Fibroblast of upper back skin (primary cell): ENCODE measurements around the gene NID2.
A peak's percentile ranks its signal among the peaks of the same experiment; 100 is the strongest.

ENCODE experiments used
- DNase-seq: peaks from one replicate; pipeline ENCODE4 v3.0.0-alpha.2; 2013

Gene NID2

DNA sequence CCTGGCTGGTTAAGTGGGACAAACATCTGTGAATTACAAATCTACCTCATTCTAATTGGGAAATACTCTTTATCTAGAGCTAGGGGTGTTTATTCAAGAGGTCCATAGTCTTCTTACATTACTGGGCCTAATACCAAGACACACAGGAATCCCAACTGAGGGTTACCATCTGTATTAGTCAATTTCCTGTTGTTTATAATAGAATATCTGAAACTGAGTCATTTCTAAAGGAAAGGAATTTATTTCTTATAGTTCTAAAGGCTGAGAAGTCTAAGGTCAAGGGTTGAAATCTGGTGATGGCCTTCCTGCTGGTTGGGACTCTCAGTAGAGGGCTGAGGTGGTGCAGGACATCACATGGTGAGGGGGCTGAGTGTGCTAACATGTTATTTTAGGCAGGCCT is 43.5 kb downstream of the NID2 start:
- DNase-seq, result peak; percentile 92

GRCh38 chr14:52023518-52023917 is 45.3 kb downstream of the NID2 start:
- DNase-seq, result peak; percentile 88

GRCh38 chr14:52021957-52022600 is 46.8 kb downstream of the NID2 start:
- no peak for DNase-seq

- DNase-seq, result no peak
These were observed 47.8 kb downstream of the NID2 start for GRCh38 chr14:52020866-52021717.

GRCh38 chr14:52020161-52020714 is 48.6 kb downstream of the NID2 start:
- DNase-seq, result no peak

DNA sequence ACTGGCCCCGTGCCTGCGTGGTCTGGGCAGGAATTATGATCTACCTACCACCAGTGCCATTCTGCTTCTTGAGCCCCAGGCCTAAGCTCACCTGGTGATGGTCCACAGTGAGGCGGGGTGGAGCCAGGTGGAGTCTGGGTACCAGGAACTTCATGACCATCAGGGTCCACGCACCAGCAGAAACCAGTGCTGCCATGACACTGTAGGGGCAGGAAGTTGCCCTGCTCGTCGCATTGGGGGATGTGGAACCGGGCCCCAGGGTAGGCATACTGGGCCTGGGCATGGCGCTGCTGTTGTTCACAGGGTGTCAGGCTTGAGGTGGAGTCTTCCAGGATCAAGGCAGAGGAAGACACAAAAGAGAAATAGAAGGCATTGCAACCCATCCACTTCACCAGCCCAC is 49.9 kb downstream of the NID2 start:
- no peak for DNase-seq

DNA sequence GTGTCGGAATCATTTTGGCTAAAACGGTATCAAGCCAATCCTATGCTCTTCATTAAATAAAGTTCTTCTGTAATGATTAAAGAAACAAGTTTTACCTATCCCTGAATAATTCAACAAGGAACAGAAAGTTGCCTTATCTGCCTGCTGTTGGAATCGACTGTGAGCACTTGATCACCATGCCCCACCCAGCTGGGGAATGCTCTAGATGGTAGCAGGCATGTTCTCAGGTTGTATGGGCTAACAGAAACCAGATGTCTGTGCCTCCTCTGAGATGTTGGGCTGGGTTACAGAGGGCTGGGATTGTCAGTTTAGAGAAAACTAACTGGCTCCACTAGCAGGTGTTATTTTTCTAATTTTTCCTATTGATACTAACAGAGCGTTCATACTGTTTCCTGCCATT is 50.6 kb downstream of the NID2 start:
- no peak for DNase-seq

GRCh38 chr14:52015411-52016030 is 53.3 kb downstream of the NID2 start:
- peak; percentile 29 for DNase-seq

DNA sequence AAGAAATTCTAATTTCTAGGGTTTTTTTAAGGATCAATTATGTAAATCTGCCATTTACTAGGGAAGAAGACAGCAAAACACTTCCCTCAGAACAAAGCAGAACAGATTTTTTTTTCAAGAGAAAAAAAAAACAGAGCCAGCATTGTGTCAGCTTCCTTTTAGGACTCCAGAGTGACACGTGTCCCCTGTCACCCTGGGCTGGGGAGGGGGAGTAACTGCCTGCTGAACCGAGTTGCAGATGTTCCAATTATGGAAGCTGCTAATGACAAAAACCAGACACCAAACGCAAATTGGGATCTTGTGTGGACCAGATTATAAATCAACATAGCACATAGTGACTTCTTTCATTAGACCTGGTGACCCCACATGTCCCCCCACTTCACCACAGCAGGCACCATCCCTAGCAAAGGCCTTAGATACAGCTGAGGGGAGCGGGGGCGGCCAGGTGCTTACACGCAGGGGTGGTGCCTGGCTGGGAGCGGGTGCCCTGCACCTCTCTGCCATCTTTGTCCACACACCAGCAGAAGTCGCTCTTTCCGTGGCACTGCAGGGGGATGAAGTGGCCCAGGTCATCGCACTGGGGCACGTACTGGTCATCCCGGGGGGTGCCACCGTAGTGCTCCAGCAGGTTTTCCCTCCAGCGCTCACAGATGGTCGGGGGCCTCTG is 54.1 kb downstream of the NID2 start:
- no peak for DNase-seq

- no peak for DNase-seq
These were observed 54.8 kb downstream of the NID2 start for GRCh38 chr14:52013984-52014600.

DNA sequence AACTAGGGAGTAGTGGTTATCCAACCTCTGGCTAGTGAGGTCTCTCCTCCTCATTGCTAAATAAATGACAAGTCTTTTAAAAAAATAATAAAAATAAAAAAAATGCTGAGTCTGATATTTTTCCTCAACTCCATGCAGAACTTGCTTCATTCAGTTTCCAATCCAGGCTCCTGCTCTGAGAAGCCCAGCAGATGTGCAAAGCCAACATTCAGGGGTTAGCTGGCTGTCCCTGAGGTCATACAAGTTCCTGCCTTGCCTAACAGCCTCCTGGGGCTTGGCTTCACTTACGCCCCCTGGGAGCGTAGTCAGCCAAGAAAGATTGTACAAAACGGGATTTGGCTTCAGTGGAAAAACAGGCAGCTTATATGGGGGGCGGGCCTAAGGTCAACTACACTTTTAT is 56.2 kb downstream of the NID2 start:
- no peak for DNase-seq

- DNase-seq, result no peak
These were observed 57.3 kb downstream of the NID2 start for GRCh38 chr14:52011523-52011922.

- DNase-seq, result no peak
These were observed 58.6 kb downstream of the NID2 start for GRCh38 chr14:52010173-52010693.

DNA sequence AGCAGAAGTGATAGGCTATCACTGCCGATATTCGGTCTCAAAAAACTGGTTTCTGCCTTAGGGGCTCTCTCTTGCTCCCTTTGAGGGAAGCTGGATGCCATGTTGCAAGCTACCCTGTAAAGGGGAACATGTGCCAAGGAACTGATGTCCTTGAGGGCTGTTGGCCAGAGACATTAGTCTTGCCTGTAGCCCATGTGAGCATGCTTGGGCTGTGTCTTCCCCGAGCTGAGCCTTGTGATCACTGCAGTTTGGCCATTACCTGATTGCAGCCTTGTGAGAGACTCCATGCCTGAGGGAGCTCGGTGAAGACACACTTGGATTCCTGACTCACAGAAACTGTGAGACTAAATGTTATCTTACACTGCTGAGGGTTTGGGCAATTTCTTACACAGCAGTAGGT is 60.7 kb downstream of the NID2 start:
- DNase-seq, result no peak

DNA sequence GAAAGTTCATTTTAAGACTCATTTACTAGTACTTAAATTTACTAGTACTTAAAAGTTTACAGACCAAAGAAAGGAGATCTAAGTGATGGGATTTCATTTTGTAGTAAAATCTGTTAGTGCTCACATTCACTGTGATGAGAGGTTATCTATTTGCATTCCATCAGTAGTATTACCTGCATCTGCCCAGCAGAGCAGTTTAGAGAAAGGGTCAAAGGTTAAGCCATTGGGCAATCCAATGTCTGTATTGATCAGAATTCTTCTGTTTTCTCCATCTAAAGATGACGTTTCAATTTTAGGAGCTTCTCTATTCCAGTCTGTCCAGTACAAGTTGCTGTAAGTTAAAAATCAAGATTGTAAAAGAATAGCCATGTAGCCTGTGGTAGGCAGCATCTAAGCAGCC is 61.2 kb downstream of the NID2 start:
- no peak for DNase-seq

DNA sequence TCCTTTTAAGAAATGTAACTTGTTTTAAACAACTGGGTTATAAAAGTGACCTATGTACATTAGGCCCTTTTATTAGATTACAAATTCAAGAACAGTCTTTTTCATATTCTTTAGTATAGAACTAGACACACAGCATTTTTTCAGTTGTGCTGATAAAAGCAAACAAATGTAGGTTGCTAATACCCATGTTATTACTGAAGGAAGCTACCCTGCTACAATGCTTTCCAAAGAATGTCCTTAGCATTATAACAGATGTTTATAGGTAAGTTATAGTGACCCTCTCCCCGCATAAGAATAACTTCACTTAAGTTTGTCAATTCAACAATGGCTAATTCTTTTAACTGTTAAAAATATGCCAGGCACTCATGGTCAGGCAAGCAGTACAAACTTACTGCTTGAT is 61.6 kb downstream of the NID2 start:
- no peak for DNase-seq

GRCh38 chr14:52006361-52006760 is 62.5 kb downstream of the NID2 start:
- DNase-seq, result no peak

- DNase-seq, result no peak
These were observed 63.2 kb downstream of the NID2 start for GRCh38 chr14:52005625-52006024.

- DNase-seq, result no peak
These were observed 65.5 kb downstream of the NID2 start for GRCh38 chr14:52003324-52003723.

DNA sequence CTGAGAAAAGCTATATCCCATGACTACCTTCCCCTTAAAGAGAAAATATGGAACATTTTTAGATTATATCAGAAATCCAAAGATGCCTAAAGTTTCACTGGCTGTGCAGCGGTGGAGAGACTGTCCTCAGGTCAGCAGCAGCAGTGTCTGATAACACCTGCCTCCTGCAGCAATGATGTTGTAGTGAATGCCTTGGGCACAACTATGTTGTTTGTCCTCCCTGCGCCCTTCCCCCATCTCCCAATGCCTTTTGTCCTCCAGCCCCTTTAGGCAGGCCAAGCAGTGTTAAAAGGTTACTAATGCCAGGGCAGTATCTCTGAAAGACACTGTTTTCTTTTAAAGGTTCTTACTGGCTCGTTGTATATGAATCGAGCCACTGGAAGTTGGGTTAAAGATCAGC is 66.3 kb downstream of the NID2 start:
- DNase-seq, result no peak

DNA sequence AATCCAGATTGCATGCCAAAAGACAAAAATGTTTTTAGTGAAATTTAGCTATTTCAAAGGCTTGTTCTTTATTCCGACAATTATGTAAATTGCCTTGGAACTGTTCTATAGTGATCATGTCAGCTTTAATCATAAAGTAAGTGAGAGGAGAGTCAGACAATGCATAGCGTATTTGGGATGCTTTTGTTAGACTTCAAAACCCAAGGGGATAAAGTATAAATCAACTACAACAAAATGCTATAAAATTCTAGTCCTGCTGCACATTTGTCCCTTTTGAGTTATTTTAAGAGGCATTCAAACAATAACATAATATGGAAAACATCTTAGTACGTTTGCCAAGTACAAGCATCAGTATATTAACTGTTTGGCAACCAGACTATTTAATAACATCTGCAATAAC is 68.2 kb downstream of the NID2 start:
- DNase-seq, result no peak

- DNase-seq, result peak; percentile 58
These were observed 68.8 kb downstream of the NID2 start for GRCh38 chr14:52000019-52000582.
